GM21723 (cell line): Measurements from ENCODE around the gene NUDT16L1.
A peak's percentile ranks its signal among the peaks of the same experiment; 100 is the strongest.
"Not testable (repeated sequence)": the region's sequence is repeated elsewhere in the genome, so short reads cannot be mapped to it uniquely, and the experiment has no call there.

ENCODE experiments used
- ATAC-seq: cut with Tn5 transposase; IDR thresholded peaks from one replicate; pipeline ENCODE4 v1.9.1; 2021; ENCODE audit warnings: mild to moderate bottlenecking, moderate library complexity; ENCODE audit not compliant: unreplicated experiment

The NUDT16L1 gene

DNA sequence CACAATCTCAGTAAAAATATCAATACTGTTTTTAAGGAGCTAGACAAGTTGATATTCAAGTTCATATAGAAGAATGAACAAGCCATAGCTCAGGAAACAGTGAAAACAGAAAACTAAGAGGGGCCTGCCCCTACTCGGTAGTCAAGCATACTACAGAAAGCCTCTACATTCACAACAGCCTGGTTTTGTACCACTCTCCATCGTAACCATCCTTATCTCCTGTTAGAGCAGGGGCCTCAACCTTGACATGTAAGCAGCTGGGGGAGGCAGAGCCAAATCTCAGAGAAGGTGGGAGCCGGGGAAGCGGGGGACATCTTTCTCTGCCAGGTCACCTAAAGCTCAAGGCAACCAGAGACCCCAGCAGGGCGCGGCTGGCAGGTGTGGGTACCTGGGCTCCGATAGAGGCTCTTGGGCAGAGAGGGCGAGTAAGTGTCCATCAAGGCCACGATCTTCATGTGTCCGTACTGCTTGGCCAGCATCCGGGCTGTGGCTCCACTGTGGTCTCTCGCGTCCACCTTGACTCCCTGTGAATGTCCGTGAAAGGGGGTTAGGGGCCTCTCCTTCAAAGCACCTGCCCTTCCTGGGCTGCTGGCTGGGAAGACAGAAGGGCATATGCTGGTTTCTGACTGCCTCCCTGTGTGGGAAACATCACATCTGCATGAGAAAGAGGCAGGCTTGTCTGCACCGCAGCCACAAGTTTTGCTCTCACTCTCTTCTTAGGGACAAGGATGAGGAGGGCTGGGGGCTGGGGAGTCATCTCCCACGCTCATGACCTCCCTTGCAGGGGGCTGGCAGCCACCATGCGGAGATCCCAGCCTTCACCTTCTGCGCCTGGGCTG is 20.5 kb downstream of the NUDT16L1 start:
- no peak for ATAC-seq

DNA sequence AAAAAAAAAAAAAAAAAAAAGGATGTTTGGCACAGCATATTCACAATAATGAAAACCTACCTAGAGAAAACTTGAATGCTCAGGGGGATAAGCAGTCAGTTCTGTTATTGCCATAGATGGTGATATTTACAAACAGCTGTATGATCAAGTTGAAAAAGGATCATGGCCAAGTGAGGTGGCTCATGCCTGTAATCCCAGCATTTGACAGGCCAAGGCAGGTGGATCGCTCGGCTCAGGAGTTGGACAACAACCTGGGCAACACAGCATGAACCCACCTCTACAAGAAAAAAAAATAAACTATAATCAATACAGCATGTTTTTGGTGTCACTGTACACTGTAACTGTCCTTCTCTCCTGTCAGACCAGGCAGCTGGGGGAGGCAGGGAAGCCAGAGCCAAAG is 21.6 kb downstream of the NUDT16L1 start:
- ATAC-seq = no peak

DNA sequence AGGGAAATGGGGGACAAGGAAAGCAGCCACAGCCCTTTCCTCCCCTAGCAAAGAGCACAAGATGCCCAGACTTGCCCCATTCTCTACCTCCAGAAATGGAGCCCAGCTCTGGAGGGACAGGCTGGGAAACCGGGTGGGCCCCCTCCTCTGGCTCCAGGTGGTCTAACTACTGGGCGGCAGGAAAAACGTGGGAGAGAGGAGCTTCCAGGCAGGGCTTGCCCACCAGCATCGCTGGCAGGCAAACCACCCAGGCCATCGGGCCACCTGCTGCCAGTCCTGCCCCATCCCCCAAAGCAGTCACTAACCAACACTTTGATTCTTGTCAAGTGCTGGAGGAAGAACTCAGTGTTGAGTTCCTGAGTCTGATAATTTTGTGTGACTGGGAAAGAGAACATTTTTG is 25.1 kb downstream of the NUDT16L1 start:
- no peak for ATAC-seq

GRCh38 chr16:4723071-4723767 is 29.9 kb downstream of the NUDT16L1 start:
- ATAC-seq = no peak

- no peak for ATAC-seq
These were observed 31.4 kb downstream of the NUDT16L1 start for GRCh38 chr16:4724661-4725270.

GRCh38 chr16:4726616-4727015 is 33.3 kb downstream of the NUDT16L1 start:
- no peak for ATAC-seq

GRCh38 chr16:4728676-4729075 is 35.3 kb downstream of the NUDT16L1 start:
- ATAC-seq = no peak

GRCh38 chr16:4729876-4730275 is 36.5 kb downstream of the NUDT16L1 start:
- ATAC-seq = no peak

DNA sequence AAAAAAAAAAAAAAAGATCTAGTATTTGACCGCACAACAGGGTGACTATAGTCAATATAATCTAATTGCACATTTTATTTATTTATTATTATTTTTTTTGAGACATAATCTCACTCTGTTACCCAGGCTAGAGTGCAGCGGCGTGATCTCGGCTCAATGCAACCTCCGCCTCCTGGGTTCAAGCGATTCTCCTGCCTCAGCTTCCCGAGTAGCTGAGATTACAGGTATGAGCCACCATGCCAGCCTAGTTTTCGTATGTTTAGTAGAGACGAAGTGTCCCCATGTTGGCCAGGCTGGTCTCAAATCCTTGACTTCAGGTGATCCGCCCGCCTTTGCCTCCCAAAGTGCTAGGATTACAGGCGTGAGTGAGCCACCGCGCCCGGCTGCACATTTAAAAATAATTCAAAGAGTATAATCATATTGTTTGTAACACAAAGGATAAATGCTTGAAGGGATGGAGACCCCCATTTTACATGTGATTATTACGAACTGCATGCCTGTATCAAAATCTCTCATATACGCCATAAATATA is 39.9 kb downstream of the NUDT16L1 start:
- no peak for ATAC-seq

DNA sequence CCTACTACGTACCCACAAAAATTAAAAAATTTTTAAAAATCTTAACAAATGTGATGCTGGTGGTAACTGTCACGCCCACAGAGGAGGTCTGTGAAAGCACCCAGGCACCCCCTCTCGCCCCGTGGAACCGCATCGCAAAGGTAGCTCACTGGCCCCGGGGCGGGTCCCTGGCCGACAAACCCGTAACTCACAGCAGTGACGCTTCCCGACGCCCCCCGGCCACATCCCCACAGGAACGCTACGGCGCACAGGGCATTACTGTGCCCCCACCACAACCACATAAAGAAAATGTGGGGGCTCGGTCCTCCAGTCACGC is 40.3 kb downstream of the NUDT16L1 start:
- ATAC-seq = no peak

DNA sequence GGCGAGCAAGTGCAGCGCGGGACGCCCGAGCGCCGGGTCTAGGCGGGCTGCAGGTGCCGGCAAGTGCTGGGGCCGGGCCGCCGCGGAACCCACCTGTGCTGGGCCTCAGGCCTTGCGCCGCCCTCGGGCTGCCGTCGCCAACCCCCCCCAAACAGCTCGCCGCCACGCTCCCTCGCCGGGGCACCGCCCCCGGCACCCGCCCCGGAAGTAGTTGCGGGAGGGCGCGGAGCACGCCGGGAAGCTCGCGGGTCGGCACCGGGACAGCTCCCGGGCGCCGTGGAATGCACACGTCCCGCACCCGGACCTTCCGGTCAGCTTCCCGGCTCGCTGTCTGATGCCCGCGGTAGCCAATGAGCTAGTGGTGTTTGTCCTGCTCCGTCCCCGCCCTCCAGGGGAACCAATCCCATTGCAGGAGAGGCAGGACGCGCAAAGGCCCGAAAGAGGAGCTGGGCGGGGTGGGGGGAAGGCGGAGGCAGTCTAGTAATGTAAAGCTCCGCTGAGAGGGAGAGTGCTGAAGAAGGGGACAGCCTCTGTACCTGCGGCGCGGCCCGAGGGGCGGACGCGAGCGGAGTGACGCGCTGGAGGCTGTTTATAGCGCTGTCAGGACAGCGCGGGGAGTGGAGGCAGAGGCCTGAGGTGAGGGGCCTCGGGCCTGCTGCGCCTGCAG is 40.8 kb downstream of the NUDT16L1 start, which contains the start of the genes ANKS3 and DNAAF8:
ANKS3 (minus strand) TSS at position 209 of the 667 bp plus-strand sequence. CDS start 4,122 bp downstream, outside the sequence.
DNAAF8 (plus strand) TSS at position 475 of the 667 bp plus-strand sequence. CDS start 1,978 bp downstream, outside the sequence.
- peak; percentile 73 for ATAC-seq

DNA sequence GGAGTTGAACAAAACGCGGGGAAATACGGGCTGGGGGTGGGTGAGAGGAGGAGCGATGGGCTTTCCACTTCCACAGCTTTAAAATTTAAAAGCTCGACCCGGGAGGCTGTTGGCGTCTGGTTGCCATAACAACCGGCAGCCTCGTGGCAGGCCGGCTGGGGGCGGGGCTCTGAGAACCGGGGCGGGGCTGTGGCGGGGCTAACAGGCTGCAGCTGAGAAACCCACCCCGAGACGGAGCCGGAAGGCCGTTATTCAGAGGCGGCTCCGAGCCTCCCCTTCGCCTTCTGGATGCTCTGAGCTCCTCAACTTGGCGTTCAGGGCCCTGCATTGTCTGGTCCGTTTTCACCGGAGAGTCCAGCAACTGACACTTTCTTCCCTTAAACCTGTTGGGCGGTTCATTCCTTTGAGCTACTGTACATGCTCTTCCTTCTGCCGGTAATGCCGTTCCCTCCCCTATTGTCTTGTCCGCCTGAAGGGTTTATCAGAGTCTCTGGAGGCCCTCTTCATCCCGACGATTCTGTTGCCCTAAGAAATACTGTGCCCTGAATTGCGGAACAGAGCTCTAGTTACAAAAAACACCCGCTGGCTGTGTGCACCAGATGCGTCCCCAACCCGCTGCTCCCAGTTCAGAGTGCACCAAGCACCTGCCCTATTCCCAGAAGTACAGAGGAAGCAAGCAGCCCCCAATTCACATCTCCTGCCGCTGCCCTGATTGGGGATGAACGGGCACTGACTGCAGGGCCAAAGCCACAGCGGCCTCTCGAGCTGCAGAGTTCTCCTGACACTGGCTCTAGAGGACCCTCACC is 41.6 kb downstream of the NUDT16L1 start:
- peak; percentile 67 for ATAC-seq

DNA sequence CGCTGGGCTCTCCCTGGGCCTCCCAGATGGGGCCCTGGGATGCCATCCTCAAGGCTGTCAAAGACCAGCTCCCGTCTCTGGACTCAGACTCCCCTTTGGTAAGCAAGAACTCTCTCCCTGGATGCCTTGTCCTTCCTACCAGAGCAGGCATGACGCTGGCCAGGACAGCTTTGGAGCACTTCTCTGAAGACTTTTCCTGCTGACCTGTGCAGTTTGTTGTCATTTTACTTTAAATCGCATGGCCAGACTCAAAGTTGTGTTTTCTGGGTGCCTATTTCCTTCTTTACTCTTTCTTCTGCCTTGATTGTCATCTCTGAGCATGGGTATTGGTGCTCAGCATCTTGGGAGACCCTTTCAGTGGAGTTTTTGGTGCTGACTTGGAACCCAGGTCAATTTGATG is 43.2 kb downstream of the NUDT16L1 start:
- no peak for ATAC-seq

DNA sequence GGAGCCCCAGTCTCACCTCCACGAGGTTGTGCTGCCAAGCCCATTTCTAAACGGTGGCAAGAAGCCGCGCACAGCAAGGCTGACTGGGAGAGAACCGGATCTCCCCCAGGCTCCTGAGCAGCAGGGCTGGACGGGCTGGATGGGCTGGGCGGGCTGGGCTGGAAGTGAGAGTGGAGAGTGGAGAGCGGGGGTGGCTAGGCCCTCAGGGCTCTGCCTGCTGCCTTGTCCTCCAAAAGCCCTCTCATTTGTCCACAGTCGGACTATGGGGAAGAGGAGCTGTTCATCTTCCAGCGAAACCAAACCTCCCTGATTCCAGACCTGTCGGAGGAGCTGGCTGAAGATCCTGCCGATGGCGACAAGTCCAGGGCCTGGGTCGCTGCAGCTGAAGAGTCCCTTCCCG is 44.2 kb downstream of the NUDT16L1 start:
- ATAC-seq = no peak

DNA sequence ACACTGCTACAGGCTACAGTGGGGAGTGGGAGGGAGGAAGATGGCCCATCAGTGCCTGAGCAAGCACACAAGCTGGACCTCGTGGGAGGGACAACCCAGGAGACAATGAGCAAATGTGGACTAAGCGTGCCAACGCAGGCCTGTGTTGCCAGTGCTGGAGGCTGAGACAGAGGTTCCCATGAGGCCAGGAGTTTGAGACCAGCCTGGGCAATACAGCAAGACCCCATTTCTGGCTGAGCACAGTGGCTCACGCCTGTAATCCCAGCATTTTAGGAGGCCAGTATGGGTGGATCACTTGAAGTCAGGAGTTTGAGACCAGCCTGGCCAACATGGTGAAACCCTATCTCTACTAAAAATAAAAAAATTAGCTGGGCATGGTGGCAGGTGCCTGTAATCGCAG is 45.0 kb downstream of the NUDT16L1 start:
- not testable (repeated sequence) for ATAC-seq

- ATAC-seq = no peak
These were observed 50.0 kb downstream of the NUDT16L1 start for GRCh38 chr16:4743226-4743878.

DNA sequence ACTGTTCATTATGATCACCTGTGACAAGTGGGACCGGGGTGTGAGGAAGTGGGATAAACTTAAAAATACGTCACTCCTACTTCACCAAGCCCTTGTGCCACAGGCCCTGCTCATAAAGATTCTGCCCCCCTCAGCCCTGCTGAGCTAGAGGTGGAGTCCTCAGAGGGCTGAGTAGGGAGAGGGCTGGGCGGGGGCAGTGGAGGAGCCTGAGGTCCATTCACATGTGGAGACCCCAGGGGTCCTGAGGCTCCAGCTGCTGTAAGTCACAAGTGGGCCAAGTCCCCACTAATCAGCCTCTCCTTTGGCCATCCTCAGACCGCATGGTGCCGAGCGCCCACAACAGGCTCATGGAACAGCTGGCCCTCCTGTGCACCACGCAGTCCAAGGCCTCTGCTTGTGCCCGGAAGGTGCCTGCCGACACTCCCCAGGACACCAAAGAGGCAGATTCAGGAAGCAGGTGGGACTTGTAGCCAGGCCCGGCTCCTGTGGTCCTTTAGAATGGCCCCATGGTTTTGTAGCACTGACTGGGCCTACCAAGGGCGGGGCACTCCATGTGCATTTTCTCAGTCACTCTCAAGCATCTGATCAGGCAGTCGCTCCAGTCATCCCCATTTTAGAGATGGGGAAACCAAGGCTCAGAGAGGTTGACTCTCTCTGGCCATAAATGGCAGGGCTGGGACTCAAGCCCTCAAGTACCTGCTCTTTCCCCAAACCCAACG is 51.4 kb downstream of the NUDT16L1 start:
- no peak for ATAC-seq

DNA sequence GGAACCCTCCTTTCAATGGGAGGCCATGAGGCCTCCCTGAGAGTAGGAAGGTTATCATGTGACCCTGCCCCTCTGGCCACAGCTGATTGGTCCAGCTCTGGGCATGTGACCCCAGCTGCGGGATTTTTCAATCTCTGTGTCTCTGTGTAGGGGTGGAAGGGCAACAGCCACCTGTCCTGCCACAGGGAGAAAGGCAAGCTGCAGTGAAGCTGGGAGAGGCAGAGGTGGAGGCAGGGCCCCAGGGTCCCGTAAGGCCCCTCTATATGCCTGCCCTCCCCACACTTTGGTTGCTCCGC is 51.9 kb downstream of the NUDT16L1 start:
- ATAC-seq = no peak
